IPS-11a (cell line): ENCODE measurements around the gene MAPT.

Experiments used
- H3K4me3 ChIP-seq: one replicate; pipeline ENCODE4 v1.5.1; 2013; ENCODE audit warnings: low read depth, low read length, control low read depth

MAPT gene

GRCh38 chr17:45894022-45894784 lies at the start of gene MAPT:
MAPT (plus strand) TSS chr17:45894554; CDS start chr17:45962338, 67,784 bp downstream.
- peak within 1 kb of the TSS; percentile 56 for H3K4me3 ChIP-seq

- no peak within 1 kb of the TSS for H3K4me3 ChIP-seq
These were observed 49.5 kb upstream of the MAPT start, which contains the start of gene SPPL2C for GRCh38 chr17:45844695-45845375. SPPL2C (plus strand) TSS chr17:45844881; CDS start chr17:45844907, 26 bp downstream.

- no peak overlapping the region for H3K4me3 ChIP-seq
These were observed 48.8 kb upstream of the MAPT start for GRCh38 chr17:45845376-45846185.

DNA sequence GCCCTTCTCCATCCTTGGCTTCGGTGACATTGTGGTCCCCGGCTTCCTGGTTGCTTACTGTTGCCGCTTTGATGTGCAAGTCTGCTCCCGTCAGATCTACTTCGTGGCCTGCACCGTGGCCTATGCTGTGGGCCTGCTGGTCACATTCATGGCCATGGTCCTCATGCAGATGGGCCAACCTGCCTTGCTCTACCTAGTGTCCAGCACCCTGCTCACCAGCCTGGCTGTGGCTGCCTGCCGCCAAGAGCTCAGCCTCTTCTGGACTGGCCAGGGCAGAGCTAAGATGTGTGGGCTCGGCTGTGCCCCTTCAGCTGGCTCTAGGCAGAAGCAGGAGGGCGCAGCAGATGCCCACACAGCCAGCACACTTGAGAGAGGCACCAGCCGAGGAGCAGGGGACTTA lies 48.1 kb upstream of the MAPT start:
- H3K4me3 ChIP-seq, result no peak overlapping the region

DNA sequence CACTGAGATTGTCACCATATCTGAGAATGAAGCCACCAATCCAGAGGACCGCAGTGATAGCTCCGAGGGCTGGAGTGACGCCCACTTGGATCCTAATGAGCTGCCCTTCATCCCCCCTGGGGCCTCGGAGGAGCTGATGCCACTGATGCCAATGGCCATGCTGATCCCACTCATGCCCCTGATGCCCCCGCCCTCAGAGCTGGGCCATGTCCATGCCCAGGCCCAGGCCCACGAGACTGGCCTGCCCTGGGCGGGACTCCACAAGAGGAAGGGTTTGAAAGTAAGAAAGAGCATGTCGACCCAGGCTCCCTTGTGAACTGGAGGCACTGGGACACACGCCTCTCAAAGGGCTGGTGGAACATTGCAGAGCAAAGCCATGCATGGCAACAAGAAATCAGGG lies 47.7 kb upstream of the MAPT start:
- H3K4me3 ChIP-seq, result no peak overlapping the region

DNA sequence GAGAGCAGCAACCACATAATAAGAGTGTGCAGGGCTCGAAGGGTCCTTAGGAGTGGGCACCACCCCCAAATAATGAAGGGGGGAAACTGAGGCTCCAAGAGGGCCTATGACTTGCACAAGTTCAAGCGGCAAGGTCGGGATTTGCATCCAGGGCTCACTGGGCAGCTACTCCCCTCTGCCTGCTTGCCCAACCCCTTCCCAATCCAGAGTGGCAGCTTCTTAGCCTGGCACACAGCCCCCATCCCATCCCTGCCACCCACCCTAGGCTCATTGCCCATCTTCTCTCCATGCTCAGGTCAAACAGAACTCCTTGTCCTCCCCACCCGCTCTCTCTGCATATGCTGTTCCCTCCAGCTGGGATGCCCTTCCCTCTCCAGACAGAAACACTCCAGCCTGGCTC lies 47.3 kb upstream of the MAPT start:
- H3K4me3 ChIP-seq, result no peak overlapping the region

- H3K4me3 ChIP-seq, result no peak overlapping the region
These were observed 46.6 kb upstream of the MAPT start for GRCh38 chr17:45847747-45848146.

DNA sequence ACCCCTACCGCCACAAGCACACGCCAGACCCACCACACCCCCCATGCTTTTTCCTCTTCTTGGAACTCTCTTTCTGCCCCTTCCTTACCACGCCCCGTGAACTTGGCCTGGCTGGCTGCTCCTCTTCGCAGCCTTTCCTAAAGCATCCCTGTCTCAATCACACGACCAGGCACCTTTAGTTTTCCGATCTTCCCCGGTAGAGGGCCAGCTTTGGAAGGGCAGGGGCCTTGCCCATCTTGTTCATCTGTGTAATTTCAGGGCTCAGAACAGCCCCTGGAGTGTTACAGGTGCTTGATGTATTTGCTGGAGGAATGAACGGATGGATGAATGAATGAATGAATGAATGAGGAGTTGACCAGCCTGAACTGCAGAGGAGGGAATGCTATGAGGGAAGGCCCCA lies 45.9 kb upstream of the MAPT start:
- no peak overlapping the region for H3K4me3 ChIP-seq

- no peak overlapping the region for H3K4me3 ChIP-seq
These were observed 45.4 kb upstream of the MAPT start for GRCh38 chr17:45848868-45849535.

GRCh38 chr17:45849536-45849990 lies 44.8 kb upstream of the MAPT start:
- H3K4me3 ChIP-seq, result no peak overlapping the region

DNA sequence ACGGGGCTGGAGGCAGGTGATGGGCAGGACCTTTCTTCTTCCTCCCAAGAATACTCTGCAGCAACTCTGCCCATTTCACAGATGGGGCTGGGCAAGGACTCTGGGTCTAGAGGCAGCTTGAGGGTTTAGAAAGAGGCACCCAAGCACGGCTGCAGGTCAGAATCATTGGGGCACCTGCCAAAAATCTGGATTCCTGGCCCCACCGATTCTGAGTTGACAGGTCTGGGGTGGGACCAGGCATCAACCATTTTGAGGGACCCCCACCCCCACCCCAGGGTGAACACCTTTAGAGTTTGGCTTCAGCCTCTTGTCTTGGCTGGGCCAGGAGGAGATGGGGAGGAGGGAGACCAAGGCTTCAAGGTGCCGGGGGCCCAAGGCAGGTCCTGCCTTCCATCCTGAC lies 44.3 kb upstream of the MAPT start:
- H3K4me3 ChIP-seq, result no peak overlapping the region

GRCh38 chr17:45850468-45850867 lies 43.9 kb upstream of the MAPT start:
- H3K4me3 ChIP-seq, result no peak overlapping the region

GRCh38 chr17:45851022-45851421 lies 43.3 kb upstream of the MAPT start:
- no peak overlapping the region for H3K4me3 ChIP-seq

GRCh38 chr17:45851464-45851863 lies 42.9 kb upstream of the MAPT start:
- no peak overlapping the region for H3K4me3 ChIP-seq

- no peak overlapping the region for H3K4me3 ChIP-seq
These were observed 42.5 kb upstream of the MAPT start for GRCh38 chr17:45851873-45852272.

DNA sequence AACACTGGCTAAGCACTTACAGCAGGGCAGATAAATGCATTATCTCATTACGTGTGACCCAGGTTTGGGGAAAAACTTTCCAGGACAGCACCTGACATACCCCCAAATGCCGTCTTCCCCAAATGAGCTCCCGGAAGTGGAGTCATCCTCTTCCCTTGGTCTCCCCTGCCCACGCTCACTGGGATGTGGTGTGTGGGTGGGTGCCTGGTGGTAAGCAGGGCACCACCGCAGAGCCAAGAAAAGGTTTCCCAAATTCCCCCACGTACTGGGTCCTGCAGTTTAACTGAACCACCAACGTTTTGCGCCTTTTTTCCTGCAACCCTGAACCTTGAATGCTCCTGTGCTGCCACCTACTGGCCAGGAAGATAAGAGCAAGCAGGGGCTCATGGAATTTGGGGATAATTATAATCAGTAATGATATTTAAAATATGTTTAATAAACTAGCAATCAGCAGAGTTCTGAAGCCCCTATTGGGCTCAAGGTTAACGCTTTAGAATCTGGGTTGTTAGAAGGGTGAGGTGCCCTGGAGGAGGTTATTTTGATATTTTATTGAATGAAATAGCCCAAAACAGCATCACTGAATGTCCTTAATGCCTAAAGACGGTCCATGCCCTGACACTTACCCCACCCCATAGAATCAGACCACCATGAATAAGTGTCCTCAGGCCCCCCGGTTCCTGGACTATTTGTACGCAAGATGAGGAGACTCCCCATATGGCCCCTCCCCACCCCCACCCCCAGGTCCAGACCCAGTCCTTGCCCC lies 41.6 kb upstream of the MAPT start:
- no peak overlapping the region for H3K4me3 ChIP-seq

DNA sequence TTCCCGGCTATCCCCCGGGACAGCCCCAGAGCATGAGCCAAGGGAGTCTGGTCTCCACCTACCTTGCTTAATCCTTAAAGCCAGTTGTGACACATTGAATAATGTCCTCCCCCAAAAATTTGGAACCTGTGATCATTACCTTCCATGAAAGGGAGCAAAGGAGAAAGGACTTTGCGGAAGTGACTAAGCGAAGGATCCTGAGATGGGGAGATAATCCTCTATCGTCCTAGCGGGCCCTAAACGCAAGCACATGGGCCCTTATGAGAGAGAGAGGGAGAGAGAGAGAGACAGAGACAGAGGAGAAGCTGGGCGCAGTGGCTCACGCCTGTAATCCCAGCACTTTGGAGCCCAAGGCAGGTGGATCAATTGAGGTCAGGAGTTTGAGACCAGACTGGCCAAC lies 40.1 kb upstream of the MAPT start:
- H3K4me3 ChIP-seq, result no peak overlapping the region

DNA sequence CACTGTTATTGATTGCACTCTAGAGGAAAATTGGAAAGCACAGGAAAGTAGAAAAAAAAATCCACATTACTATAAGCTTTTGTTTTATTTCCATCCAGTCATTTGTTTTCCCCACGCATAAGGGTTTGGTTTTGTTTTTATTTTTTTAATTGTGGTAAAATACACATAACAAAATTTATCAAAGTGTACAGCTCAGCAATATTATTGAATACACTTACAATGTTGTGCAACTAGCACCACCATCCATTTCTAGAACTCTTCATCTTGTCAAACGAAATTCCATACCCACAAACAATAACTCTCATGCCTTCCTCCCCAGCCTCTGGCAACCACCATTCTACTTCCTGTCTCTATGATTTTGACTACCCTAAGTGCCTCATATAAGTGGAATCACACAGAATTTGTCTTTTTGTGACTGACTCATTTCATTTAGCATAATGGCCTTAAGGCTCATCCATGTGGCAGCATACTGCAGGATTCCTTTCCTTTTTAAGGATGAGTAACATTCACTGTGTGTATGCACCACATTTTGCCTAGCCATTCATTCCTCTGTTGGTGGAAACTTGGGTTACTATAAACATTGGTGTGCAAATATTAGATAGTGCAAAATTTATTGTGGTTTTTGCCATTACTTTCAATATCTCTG lies 38.5 kb upstream of the MAPT start:
- H3K4me3 ChIP-seq, result no peak overlapping the region

DNA sequence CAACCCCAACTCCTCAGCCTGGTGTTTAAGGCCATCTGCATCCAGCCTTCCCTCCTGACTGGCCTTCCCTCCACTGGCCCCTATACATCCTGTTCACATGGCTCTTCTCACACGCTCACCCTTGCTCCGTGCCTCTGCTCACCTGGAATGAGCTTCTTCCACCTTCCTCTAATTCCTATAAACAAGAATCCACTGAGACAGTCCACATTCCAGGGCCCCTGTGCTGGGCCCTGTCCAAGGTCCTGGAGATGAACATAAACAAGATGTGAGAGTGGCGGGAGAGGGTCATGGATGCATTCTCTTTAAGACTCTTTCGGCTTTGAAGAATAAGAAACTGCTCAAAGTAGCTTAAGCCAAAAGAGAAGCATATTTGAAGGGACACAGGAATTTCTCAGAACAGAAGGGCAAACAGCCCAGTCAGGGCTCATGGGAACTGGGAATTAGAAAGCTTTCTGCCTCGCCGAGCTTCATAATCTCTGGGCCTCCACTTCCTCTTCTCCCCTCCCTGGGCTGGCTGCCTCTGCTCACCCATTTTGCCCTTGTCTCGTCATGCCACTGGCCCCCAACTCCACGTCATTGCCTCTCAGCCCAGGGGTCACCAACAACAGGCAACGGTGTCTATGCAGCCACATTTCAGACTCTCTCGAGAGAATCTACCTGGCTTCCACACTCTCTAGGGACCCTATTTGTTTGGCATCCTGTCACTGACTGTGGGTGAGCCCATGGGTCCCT lies 36.2 kb upstream of the MAPT start:
- H3K4me3 ChIP-seq, result no peak overlapping the region
